ENCODE results near the gene ACKR4.

ACKR4 gene

GRCh38 chr3:132561003-132561402 lies 36.1 kb upstream of the ACKR4 start:
- Histone ChIP-seq H3K4me1 (ENCODE audit: control insufficient read depth, insufficient read depth, low read length) (no peaks in the 10 kb centered on the region), H3K27ac (ENCODE audit: insufficient read depth, low read depth, low read length, poor library complexity, severe bottlenecking) (no peak overlapping the region), H3K36me3 (ENCODE audit: control insufficient read depth, insufficient read depth, low read length) (no peaks in the 10 kb centered on the region), H3K4me3 (ENCODE audit: insufficient read depth, low read depth, low read length) (no peak overlapping the region), H3K27me3 (ENCODE audit: control insufficient read depth, insufficient read depth, low read length, poor library complexity, severe bottlenecking) (no peaks in the 10 kb centered on the region), H3K9me3 (ENCODE audit: control insufficient read depth, low read length) (no peaks in the 10 kb centered on the region)
- WGBS, 2 experiments = 52 to 59% methylated on average over 4 of the region's 4 CpGs

GRCh38 chr3:132563420-132564069 lies 33.5 kb upstream of the ACKR4 start:
- 100% methylated on average over 2 to 4 of the region's 4 CpGs for WGBS, 2 experiments
- Histone ChIP-seq H3K27ac (ENCODE audit: insufficient read depth, low read depth, low read length, poor library complexity, severe bottlenecking) (no peak overlapping the region), H3K4me1 (ENCODE audit: control insufficient read depth, insufficient read depth, low read length) (no peaks in the 10 kb centered on the region), H3K4me3 (ENCODE audit: insufficient read depth, low read depth, low read length) (no peak overlapping the region), H3K27me3 (ENCODE audit: control insufficient read depth, insufficient read depth, low read length, poor library complexity, severe bottlenecking) (no peaks in the 10 kb centered on the region), H3K9me3 (ENCODE audit: control insufficient read depth, low read length) (no peaks in the 10 kb centered on the region), H3K36me3 (ENCODE audit: control insufficient read depth, insufficient read depth, low read length) (no peaks in the 10 kb centered on the region)

GRCh38 chr3:132564070-132564465 lies 33.0 kb upstream of the ACKR4 start:
- Histone ChIP-seq H3K4me3 (ENCODE audit: insufficient read depth, low read depth, low read length) (no peak overlapping the region), H3K36me3 (ENCODE audit: control insufficient read depth, insufficient read depth, low read length) (no peaks in the 10 kb centered on the region), H3K4me1 (ENCODE audit: control insufficient read depth, insufficient read depth, low read length) (no peaks in the 10 kb centered on the region), H3K27me3 (ENCODE audit: control insufficient read depth, insufficient read depth, low read length, poor library complexity, severe bottlenecking) (no peaks in the 10 kb centered on the region), H3K9me3 (ENCODE audit: control insufficient read depth, low read length) (no peaks in the 10 kb centered on the region), H3K27ac (ENCODE audit: insufficient read depth, low read depth, low read length, poor library complexity, severe bottlenecking) (no peak overlapping the region)
- WGBS, 2 experiments = 90 to 100% methylated on average over 2 of the region's 2 CpGs

DNA sequence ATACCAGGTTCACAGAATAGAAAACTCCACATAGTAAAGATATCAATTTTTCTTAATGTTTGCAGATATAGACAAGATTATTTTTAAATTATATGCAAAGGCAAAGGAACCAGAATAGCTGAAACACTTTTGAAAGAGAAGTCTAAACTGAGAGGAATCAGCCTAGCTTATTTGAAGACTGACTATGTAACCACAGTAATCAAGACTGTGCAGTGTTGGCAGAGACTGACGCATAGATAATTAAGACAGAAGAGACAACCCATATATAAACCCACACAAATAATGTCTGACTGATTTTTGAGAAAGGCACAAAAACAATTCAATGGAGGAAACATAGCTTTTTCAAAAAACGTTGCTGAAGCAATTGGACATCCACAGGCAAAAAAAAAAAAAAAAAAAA lies 28.6 kb upstream of the ACKR4 start:
- no peak overlapping the region for H3K27ac ChIP-seq (ENCODE audit: insufficient read depth, low read depth, low read length, poor library complexity, severe bottlenecking)
- WGBS, 2 experiments = 82 to 91% methylated on average over 2 of the region's 2 CpGs
- no peaks in the 10 kb centered on the region for H3K9me3 ChIP-seq (ENCODE audit: control insufficient read depth, low read length)
- no peaks in the 10 kb centered on the region for H3K4me1 ChIP-seq (ENCODE audit: control insufficient read depth, insufficient read depth, low read length)
- H3K4me3 ChIP-seq (ENCODE audit: insufficient read depth, low read depth, low read length) = no peak overlapping the region
- H3K27me3 ChIP-seq (ENCODE audit: control insufficient read depth, insufficient read depth, low read length, poor library complexity, severe bottlenecking) = no peaks in the 10 kb centered on the region
- H3K36me3 ChIP-seq (ENCODE audit: control insufficient read depth, insufficient read depth, low read length) = no peaks in the 10 kb centered on the region

DNA sequence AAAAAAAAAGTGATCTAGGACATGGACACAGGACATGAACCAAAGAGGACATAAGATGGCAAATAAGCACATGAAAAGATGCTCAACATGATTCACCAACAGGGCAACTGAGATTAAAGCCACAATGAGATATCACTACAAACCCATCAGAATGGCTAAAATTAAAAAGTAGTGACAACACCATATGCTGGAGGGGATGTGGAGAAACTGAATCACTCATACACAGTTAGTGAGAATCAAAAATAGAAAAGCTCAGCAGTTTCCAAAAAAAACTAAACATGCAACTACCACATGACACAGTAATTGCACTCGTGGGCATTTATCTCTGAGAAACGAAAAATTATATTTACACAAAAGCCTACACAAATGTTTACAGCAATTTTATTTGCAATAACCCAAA lies 27.9 kb upstream of the ACKR4 start:
- Histone ChIP-seq H3K36me3 (ENCODE audit: control insufficient read depth, insufficient read depth, low read length) (no peaks in the 10 kb centered on the region), H3K4me1 (ENCODE audit: control insufficient read depth, insufficient read depth, low read length) (no peaks in the 10 kb centered on the region), H3K27me3 (ENCODE audit: control insufficient read depth, insufficient read depth, low read length, poor library complexity, severe bottlenecking) (no peaks in the 10 kb centered on the region), H3K27ac (ENCODE audit: insufficient read depth, low read depth, low read length, poor library complexity, severe bottlenecking) (no peak overlapping the region), H3K9me3 (ENCODE audit: control insufficient read depth, low read length) (no peaks in the 10 kb centered on the region), H3K4me3 (ENCODE audit: insufficient read depth, low read depth, low read length) (no peak overlapping the region)
- 93 to 98% methylated on average over 2 of the region's 2 CpGs for WGBS, 2 experiments

DNA sequence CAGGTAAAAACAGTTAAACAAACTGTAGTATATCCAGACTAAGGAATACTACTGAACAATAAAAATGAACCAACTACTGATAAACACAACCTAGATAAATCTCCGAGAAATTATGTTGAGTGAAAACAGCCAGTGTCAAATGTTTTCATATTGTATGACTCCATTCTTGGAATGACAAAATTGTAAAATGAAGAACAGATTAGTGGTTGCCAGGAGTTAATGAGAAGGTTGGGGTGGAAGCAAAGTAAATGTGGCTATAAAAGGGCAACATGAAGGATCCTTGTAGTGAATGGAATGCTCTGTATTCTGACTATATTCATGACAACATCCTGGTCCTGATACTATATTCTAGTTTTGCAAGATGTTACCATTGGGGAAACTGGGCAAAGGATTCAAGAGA lies 27.5 kb upstream of the ACKR4 start:
- no peak overlapping the region for H3K4me3 ChIP-seq (ENCODE audit: insufficient read depth, low read depth, low read length)
- H3K9me3 ChIP-seq (ENCODE audit: control insufficient read depth, low read length) = no peaks in the 10 kb centered on the region
- H3K36me3 ChIP-seq (ENCODE audit: control insufficient read depth, insufficient read depth, low read length) = no peaks in the 10 kb centered on the region
- WGBS, 2 experiments = 91 to 95% methylated on average over 1 of the region's 1 CpG
- no peaks in the 10 kb centered on the region for H3K27me3 ChIP-seq (ENCODE audit: control insufficient read depth, insufficient read depth, low read length, poor library complexity, severe bottlenecking)
- H3K4me1 ChIP-seq (ENCODE audit: control insufficient read depth, insufficient read depth, low read length) = no peaks in the 10 kb centered on the region
- no peak overlapping the region for H3K27ac ChIP-seq (ENCODE audit: insufficient read depth, low read depth, low read length, poor library complexity, severe bottlenecking)

DNA sequence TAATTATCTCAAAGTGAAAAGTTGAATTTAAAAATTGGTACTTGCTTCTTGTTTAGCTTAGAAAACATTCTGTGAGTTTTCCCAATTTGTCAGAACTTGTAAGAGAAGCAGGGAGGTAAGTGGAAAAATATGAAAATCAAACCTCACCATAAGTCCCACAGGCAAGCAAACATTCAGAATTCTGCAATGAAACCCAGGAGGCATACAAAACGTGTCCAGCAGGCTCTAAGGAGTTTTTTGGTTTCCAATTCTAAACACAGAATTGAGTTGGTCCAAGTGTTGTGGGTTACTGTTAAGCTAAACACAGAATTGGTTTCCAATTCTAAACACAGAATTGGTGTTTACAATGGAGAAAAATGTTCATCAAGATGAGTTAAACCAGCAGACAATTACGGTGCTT lies 27.1 kb upstream of the ACKR4 start:
- no peak overlapping the region for H3K27ac ChIP-seq (ENCODE audit: insufficient read depth, low read depth, low read length, poor library complexity, severe bottlenecking)
- H3K36me3 ChIP-seq (ENCODE audit: control insufficient read depth, insufficient read depth, low read length) = no peaks in the 10 kb centered on the region
- H3K4me3 ChIP-seq (ENCODE audit: insufficient read depth, low read depth, low read length) = no peak overlapping the region
- 86 to 91% methylated on average over 1 of the region's 2 CpGs for WGBS, 2 experiments
- no peaks in the 10 kb centered on the region for H3K27me3 ChIP-seq (ENCODE audit: control insufficient read depth, insufficient read depth, low read length, poor library complexity, severe bottlenecking)
- H3K4me1 ChIP-seq (ENCODE audit: control insufficient read depth, insufficient read depth, low read length) = no peaks in the 10 kb centered on the region
- no peaks in the 10 kb centered on the region for H3K9me3 ChIP-seq (ENCODE audit: control insufficient read depth, low read length)

DNA sequence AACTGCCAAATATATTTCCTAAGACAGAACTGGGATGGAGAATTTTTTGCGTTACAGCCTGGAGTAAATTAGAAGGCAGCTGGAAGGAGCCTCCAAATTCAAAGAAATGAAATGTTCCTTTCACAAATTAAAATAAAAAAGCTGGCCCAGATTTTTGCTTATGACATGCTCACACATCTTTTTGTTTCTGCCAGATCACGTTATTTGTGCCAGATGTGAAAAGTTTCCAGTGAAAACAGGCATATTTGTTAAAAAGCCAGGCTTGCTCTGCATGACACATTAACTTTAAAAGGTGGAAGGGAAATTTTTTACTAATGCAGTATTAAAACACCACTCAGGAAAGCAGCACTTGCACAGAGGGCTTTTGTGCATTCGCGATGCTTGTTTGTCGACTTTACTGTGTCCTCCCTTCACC lies 23.3 kb upstream of the ACKR4 start:
- 94 to 100% methylated on average over 5 of the region's 5 CpGs for whole genome bisulfite sequencing, 2 experiments
- Histone ChIP-seq H3K27ac (ENCODE audit: insufficient read depth, low read depth, low read length, poor library complexity, severe bottlenecking) (no peak overlapping the region), H3K36me3 (ENCODE audit: control insufficient read depth, insufficient read depth, low read length) (no peaks in the 10 kb centered on the region), H3K4me3 (ENCODE audit: insufficient read depth, low read depth, low read length) (no peak overlapping the region), H3K27me3 (ENCODE audit: control insufficient read depth, insufficient read depth, low read length, poor library complexity, severe bottlenecking) (no peaks in the 10 kb centered on the region), H3K4me1 (ENCODE audit: control insufficient read depth, insufficient read depth, low read length) (no peaks in the 10 kb centered on the region), H3K9me3 (ENCODE audit: control insufficient read depth, low read length) (no peaks in the 10 kb centered on the region)

- Histone ChIP-seq H3K27ac (ENCODE audit: insufficient read depth, low read depth, low read length, poor library complexity, severe bottlenecking) (no peak overlapping the region), H3K4me1 (ENCODE audit: control insufficient read depth, insufficient read depth, low read length) (no peaks in the 10 kb centered on the region), H3K4me3 (ENCODE audit: insufficient read depth, low read depth, low read length) (no peak overlapping the region), H3K27me3 (ENCODE audit: control insufficient read depth, insufficient read depth, low read length, poor library complexity, severe bottlenecking) (no peaks in the 10 kb centered on the region), H3K9me3 (ENCODE audit: control insufficient read depth, low read length) (no peaks in the 10 kb centered on the region), H3K36me3 (ENCODE audit: control insufficient read depth, insufficient read depth, low read length) (no peaks in the 10 kb centered on the region)
- WGBS, 2 experiments = 94 to 97% methylated on average over 1 of the region's 1 CpG
Observed at GRCh38 chr3:132587401-132587800, 9.7 kb upstream of the ACKR4 start.

- Histone ChIP-seq H3K36me3 (ENCODE audit: control insufficient read depth, insufficient read depth, low read length) (no peaks in the 10 kb centered on the region), H3K9me3 (ENCODE audit: control insufficient read depth, low read length) (no peaks in the 10 kb centered on the region)
Observed at GRCh38 chr3:132592216-132592615, 4.9 kb upstream of the ACKR4 start.

More at GRCh38 chr3:132592216-132592615, 4.9 kb upstream of the ACKR4 start:
- Histone ChIP-seq H3K27me3 (ENCODE audit: control insufficient read depth, insufficient read depth, low read length, poor library complexity, severe bottlenecking) (no peaks in the 10 kb centered on the region), H3K27ac (ENCODE audit: insufficient read depth, low read depth, low read length, poor library complexity, severe bottlenecking) (no peak overlapping the region), H3K4me1 (ENCODE audit: control insufficient read depth, insufficient read depth, low read length) (peaks cover 4% of the 10 kb centered on the region), H3K4me3 (ENCODE audit: insufficient read depth, low read depth, low read length) (no peak overlapping the region)

Measured in ectodermal cell (in vitro differentiated cells).